ENCODE data around the gene EHBP1.

The EHBP1 gene

GRCh38 chr2:62904344-62904743 lies 198.8 kb downstream of the EHBP1 start:
- CTCF ChIA-PET = no interaction called here
- H3K4me1 ChIP-seq (ENCODE audit: control insufficient read depth, insufficient read depth, low read length) = no peaks in the 10 kb centered on the region
- POLR2A ChIA-PET = no interaction called here
- no peak overlapping the region for H3K4me3 ChIP-seq (ENCODE audit: low read depth, low read length)
- H3K9me3 ChIP-seq (ENCODE audit: control insufficient read depth, insufficient read depth, low read depth, low read length) = no peaks in the 10 kb centered on the region
- no peaks in the 10 kb centered on the region for H3K36me3 ChIP-seq (ENCODE audit: control insufficient read depth in 2 of 2, insufficient read depth in 1 of 2, low read length in 2 of 2)
- no peak overlapping the region for H3K27ac ChIP-seq (ENCODE audit: extremely low read depth, low read depth, low read length)
- TF ChIP-seq ZBTB21 (tag by site-specific recombination; IDR thresholded peaks at IDR 0.05) (no peak), ZNF394 (tag by site-specific recombination; IDR thresholded peaks at IDR 0.05; ENCODE audit: borderline replicate concordance) (no peak), ZNF791 (tag by site-specific recombination; IDR thresholded peaks at IDR 0.05) (no peak), ZFP3 (tag by site-specific recombination; IDR thresholded peaks at IDR 0.05; ENCODE audit: low read depth) (no peak), MEIS1 (CRISPR knock-in tag; IDR thresholded peaks at IDR 0.05; ENCODE audit: borderline replicate concordance) (no peak), ZNF404 (tag by site-specific recombination; IDR thresholded peaks at IDR 0.05) (no peak), TRIM28 (IDR thresholded peaks at IDR 0.05; ENCODE audit: borderline replicate concordance, low read length) (no peak), ZNF416 (tag by site-specific recombination; IDR thresholded peaks at IDR 0.05) (no peak)
- TF ChIP-seq, protein P1, sequence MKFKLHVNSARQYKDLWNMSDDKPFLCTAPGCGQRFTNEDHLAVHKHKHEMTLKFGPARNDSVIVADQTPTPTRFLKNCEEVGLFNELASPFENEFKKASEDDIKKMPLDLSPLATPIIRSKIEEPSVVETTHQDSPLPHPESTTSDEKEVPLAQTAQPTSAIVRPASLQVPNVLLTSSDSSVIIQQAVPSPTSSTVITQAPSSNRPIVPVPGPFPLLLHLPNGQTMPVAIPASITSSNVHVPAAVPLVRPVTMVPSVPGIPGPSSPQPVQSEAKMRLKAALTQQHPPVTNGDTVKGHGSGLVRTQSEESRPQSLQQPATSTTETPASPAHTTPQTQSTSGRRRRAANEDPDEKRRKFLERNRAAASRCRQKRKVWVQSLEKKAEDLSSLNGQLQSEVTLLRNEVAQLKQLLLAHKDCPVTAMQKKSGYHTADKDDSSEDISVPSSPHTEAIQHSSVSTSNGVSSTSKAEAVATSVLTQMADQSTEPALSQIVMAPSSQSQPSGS (tag by site-specific recombination; IDR thresholded peaks at IDR 0.05; ENCODE audit: low read depth) = no peak
- TF ChIP-seq, protein P2, sequence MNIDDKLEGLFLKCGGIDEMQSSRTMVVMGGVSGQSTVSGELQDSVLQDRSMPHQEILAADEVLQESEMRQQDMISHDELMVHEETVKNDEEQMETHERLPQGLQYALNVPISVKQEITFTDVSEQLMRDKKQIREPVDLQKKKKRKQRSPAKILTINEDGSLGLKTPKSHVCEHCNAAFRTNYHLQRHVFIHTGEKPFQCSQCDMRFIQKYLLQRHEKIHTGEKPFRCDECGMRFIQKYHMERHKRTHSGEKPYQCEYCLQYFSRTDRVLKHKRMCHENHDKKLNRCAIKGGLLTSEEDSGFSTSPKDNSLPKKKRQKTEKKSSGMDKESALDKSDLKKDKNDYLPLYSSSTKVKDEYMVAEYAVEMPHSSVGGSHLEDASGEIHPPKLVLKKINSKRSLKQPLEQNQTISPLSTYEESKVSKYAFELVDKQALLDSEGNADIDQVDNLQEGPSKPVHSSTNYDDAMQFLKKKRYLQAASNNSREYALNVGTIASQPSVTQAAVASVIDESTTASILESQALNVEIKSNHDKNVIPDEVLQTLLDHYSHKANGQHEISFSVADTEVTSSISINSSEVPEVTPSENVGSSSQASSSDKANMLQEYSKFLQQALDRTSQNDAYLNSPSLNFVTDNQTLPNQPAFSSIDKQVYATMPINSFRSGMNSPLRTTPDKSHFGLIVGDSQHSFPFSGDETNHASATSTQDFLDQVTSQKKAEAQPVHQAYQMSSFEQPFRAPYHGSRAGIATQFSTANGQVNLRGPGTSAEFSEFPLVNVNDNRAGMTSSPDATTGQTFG (tag by site-specific recombination; IDR thresholded peaks at IDR 0.05; ENCODE audit: borderline replicate concordance) = no peak

DNA sequence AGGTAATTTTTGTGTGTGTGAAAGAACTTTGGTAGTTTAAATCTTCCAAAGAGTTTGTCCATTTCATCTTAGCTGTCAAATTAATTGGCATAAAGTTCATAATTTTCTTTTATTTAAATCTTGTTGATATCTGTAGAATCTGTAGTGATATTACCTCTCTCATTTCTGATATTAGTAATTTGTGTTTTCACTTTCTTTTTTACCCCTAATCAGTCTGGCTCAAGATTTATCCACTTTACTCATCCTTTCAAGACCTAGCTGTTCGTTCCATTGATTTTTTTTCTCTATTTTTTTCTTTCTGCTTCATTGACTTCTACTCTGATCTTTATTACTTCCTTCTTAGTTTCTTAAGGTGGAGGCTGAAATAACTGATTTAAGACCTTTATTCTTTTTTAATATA lies 202.6 kb downstream of the EHBP1 start:
- POLR2A ChIA-PET = no interaction called here
- Histone ChIP-seq H3K36me3 (ENCODE audit: control insufficient read depth in 2 of 2, insufficient read depth in 1 of 2, low read length in 2 of 2) (no peaks in the 10 kb centered on the region), H3K27ac (ENCODE audit: extremely low read depth, low read depth, low read length) (no peak overlapping the region), H3K4me1 (ENCODE audit: control insufficient read depth, insufficient read depth, low read length) (no peaks in the 10 kb centered on the region), H3K4me3 (ENCODE audit: low read depth, low read length) (no peak overlapping the region), H3K9me3 (ENCODE audit: control insufficient read depth, insufficient read depth, low read depth, low read length) (no peaks in the 10 kb centered on the region)
- TF ChIP-seq ZNF16 (tag by site-specific recombination; IDR thresholded peaks at IDR 0.05; ENCODE audit: low read depth) = no peak
- TF ChIP-seq, protein P3, sequence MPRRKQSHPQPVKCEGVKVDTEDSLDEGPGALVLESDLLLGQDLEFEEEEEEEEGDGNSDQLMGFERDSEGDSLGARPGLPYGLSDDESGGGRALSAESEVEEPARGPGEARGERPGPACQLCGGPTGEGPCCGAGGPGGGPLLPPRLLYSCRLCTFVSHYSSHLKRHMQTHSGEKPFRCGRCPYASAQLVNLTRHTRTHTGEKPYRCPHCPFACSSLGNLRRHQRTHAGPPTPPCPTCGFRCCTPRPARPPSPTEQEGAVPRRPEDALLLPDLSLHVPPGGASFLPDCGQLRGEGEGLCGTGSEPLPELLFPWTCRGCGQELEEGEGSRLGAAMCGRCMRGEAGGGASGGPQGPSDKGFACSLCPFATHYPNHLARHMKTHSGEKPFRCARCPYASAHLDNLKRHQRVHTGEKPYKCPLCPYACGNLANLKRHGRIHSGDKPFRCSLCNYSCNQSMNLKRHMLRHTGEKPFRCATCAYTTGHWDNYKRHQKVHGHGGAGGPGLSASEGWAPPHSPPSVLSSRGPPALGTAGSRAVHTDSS (tag by site-specific recombination; IDR thresholded peaks at IDR 0.05) = no peak
- no peak for TF ChIP-seq MYNN (tag by site-specific recombination; IDR thresholded peaks at IDR 0.05; ENCODE audit: borderline replicate concordance)
- no peak for TF ChIP-seq ZNF292 (tag by site-specific recombination; IDR thresholded peaks at IDR 0.05; ENCODE audit: borderline replicate concordance, low read depth)
- no peak for TF ChIP-seq ZFP3 (tag by site-specific recombination; IDR thresholded peaks at IDR 0.05; ENCODE audit: low read depth)
- no peak for TF ChIP-seq ZNF169 (tag by site-specific recombination; IDR thresholded peaks at IDR 0.05)
- TF ChIP-seq ZXDB (tag by site-specific recombination; IDR thresholded peaks at IDR 0.05) = no peak
- no peak for TF ChIP-seq ZNF184 (tag by site-specific recombination; IDR thresholded peaks at IDR 0.05)
- no peak for TF ChIP-seq ZNF776 (tag by site-specific recombination; IDR thresholded peaks at IDR 0.05; ENCODE audit: borderline replicate concordance)
- no peak for TF ChIP-seq ZSCAN5A (tag by site-specific recombination; IDR thresholded peaks at IDR 0.05)
- no peak for TF ChIP-seq MEIS1 (CRISPR knock-in tag; IDR thresholded peaks at IDR 0.05; ENCODE audit: borderline replicate concordance)
- no peak for TF ChIP-seq ZNF112 (tag by site-specific recombination; IDR thresholded peaks at IDR 0.05)
- TF ChIP-seq, protein P1 (tag by site-specific recombination; IDR thresholded peaks at IDR 0.05; ENCODE audit: low read depth) = no peak
- CTCF ChIA-PET = interaction anchor here (0.8 kb wide), 1 partner anchor 84 kb away, joined by 3 read pairs; no protein-coding TSS in a partner anchor
